ENCODE measurements around the gene UBE3D.

Gene UBE3D

DNA sequence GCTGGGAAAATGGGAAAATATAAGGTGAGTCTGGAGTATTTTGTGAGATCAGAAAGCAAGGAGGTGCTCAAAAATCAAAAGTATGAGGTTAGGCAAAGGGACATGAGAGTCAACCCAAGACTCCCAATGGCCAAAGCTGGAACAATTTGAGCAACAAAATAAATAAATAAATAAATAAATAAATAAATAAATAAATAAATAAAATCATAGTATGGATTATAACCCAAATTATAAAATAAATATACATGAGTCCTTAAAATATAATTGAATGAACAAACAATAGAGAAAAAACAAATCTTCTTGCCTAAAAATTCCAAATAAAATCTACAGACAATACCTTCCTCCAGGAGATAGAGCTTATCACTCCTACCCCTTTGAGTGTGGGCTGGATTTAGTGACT lies 69.5 kb downstream of the UBE3D start:
- TF ChIP-seq, protein P1, sequence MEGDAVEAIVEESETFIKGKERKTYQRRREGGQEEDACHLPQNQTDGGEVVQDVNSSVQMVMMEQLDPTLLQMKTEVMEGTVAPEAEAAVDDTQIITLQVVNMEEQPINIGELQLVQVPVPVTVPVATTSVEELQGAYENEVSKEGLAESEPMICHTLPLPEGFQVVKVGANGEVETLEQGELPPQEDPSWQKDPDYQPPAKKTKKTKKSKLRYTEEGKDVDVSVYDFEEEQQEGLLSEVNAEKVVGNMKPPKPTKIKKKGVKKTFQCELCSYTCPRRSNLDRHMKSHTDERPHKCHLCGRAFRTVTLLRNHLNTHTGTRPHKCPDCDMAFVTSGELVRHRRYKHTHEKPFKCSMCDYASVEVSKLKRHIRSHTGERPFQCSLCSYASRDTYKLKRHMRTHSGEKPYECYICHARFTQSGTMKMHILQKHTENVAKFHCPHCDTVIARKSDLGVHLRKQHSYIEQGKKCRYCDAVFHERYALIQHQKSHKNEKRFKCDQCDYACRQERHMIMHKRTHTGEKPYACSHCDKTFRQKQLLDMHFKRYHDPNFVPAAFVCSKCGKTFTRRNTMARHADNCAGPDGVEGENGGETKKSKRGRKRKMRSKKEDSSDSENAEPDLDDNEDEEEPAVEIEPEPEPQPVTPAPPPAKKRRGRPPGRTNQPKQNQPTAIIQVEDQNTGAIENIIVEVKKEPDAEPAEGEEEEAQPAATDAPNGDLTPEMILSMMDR (conservative IDR thresholded peaks at IDR 0.05; ENCODE audit: low read depth, low read length): no peak
- DNase-seq (ENCODE audit: low read depth): no peak

DNA sequence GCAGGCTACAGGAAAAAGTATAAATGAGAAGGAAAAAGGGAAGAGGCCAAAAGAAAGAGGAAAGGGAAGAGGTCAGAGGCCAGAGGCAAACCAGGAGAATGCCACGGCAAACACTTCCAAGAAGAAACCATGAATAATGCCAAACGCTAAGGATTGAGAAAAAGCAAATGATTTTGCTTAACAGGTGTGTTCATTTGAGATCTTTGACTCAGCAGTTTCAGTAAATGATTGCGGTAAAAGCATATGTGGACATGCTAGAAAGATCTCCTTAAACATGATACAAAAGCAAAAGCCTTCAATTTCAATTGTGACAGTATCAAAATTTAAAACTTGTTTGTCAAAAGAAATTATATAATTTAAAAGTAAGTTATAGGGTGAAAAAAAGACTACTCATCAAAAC lies 70.6 kb downstream of the UBE3D start:
- no peak for DNase-seq (ENCODE audit: low read depth)

More for the DNA sequence above, 69.5 kb downstream of the UBE3D start:
- H3K4me3 ChIP-seq (ENCODE audit: low read length): no peak overlapping the region

DNA sequence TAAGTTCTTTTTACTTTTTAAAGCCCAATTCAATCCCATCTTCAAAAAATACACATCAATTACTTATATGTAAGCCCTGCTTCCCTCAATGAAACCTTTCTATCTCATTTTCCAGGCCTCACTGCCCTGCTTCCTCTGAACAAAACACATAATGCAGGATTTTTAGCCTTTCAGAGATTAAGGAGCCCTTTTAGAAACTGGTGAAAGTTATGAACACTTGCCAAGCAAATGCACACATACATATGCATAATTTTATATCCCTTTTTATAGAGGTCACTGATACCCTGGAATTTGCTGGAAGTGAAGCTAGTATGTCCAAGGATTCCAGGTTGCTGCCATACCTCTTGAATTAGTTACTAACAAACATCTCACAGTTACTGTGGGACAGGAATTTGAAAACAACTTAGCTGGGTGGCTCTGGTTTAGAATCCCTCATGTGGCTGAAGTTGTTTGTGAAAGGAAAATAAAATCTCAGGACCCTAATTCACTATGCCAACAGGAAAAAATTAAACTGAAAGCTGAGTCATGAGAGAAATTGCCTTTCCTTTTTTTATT lies 75.8 kb downstream of the UBE3D start:
- no peak overlapping the region for H3K4me3 ChIP-seq (ENCODE audit: low read length)
- peak; percentile 11 for DNase-seq (ENCODE audit: low read depth)
- TF ChIP-seq, protein P1 (conservative IDR thresholded peaks at IDR 0.05; ENCODE audit: low read depth, low read length): no peak

More for the DNA sequence above, 70.6 kb downstream of the UBE3D start:
- no peak overlapping the region for H3K4me3 ChIP-seq (ENCODE audit: low read length)
- TF ChIP-seq, protein P1 (conservative IDR thresholded peaks at IDR 0.05; ENCODE audit: low read depth, low read length): no peak

DNA sequence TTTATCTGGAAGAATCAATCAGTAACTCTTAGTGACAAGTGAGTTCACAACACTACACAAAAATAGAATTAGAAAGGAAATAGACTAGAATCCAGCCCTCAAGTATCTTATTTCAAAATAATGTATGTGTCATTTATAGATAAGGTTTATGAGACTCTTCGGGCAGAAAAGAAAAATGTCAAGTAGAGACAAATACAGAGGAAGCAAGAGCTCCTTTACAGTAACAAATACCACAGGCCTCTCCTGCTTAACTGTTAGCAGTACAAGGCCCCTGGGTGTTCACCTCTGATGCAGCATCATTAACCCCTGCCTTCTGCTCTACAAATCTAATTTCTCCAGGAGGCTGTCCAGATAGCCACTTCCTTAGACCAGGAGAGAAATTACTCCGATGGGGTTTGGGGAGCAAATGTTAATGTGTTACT lies 76.7 kb downstream of the UBE3D start:
- TF ChIP-seq, protein P1 (conservative IDR thresholded peaks at IDR 0.05; ENCODE audit: low read depth, low read length): no peak
- H3K4me3 ChIP-seq (ENCODE audit: low read length): no peak overlapping the region
- no peak for DNase-seq (ENCODE audit: low read depth)

DNA sequence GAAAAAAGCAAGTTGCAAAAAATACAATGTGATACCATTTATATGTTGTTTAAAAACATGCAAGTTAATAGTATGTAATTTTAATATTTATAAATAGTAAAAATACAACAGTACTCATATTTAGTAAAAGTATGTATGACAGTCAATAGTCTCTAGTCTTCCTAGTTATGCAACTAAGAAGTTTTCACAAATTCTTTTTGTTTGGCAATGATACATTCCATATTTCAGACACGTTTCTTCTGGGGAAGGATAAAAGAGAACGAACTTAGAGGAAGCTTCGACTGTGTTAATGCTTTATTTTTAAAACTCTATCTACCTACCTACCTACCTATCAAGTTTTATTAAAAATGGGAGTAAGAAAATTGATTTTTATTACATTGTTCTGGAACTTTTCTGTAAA lies 77.7 kb downstream of the UBE3D start:
- H3K4me3 ChIP-seq (ENCODE audit: low read length): no peak overlapping the region
- TF ChIP-seq, protein P1 (conservative IDR thresholded peaks at IDR 0.05; ENCODE audit: low read depth, low read length): no peak
- DNase-seq (ENCODE audit: low read depth): no peak

DNA sequence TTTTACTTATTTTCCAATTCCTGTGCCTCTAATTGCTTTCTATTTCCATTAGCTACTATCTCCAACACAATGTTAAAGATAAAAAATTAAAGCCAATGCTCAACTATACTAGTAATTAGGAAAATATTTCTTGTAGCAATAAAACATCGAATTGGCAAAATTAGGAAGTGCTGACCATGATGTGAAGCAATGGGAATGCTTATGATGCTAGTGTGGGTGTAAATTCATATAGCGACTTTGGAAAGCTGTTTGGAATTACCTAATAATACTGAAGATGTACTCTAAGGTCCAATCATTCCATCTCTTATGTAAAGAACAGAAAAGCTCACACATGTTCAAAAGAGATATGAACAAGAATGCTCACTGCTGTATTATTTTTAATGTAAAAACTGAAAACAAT lies 78.2 kb downstream of the UBE3D start:
- no peak for DNase-seq (ENCODE audit: low read depth)
- TF ChIP-seq, protein P1 (conservative IDR thresholded peaks at IDR 0.05; ENCODE audit: low read depth, low read length): no peak
- no peak overlapping the region for H3K4me3 ChIP-seq (ENCODE audit: low read length)

DNA sequence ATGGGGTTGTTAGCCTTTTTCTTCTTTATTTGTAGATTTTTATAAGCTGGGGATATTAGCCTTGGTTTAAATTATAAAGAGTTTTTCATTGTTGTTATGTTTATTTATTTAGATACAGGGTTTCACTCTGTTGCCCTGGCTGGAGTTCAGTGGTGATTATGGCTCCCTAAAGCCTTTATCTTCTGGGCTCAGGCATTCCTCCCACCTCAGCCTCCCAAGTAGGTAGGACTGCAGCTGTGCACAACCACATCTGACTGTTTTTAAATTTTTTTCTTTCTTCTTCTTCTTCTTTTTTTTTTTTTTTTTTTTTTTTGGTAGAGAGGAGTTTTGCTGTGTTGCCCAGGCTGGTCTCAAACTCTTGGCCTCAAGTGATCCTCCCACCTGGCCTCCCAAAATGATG lies 80.9 kb downstream of the UBE3D start:
- TF ChIP-seq, protein P1 (conservative IDR thresholded peaks at IDR 0.05; ENCODE audit: low read depth, low read length): no peak
- DNase-seq (ENCODE audit: low read depth): no peak
- no peak overlapping the region for H3K4me3 ChIP-seq (ENCODE audit: low read length)

All from retinal pigment epithelial cell (primary cell).